ENCODE results near the gene CYP19A1.

- TF ChIP-seq CTCF (conservative IDR thresholded peaks at IDR 0.05) (no peak), EZH2 (IDR thresholded peaks at IDR 0.05; ENCODE audit: low read depth) (no peak)
These were observed 82.9 kb downstream of the CYP19A1 start for GRCh38 chr15:51255533-51255932.

All from PC-9 (cell line).